ENCODE data around the gene C14orf132. TPM values are rescaled to one million over a fixed set of nuclear protein-coding genes. Genes with fewer than 3 reads are reported as not detected.
"Not testable (repeated sequence)": the region's sequence is repeated elsewhere in the genome, so short reads cannot be mapped to it uniquely, and the experiment has no call there.

Gene C14orf132
- total and polyA plus RNA-seq, 10 of the 15 experiments (the other 5 are each of a cell fraction or from before 2014, with no cell fraction given): under 0.01 to 1.2 (median 0.03) TPM; not detected in 2

GRCh38 chr14:96012757-96013156 is 26.4 kb upstream of the C14orf132 start:
- H3K27ac ChIP-seq (ENCODE audit: control insufficient read depth, insufficient read depth); H4K20me1 ChIP-seq (ENCODE audit: control insufficient read depth, insufficient read depth); POLR2A ChIA-PET; H2AFZ ChIP-seq (ENCODE audit: control insufficient read depth, low read depth, low read length); DNase-seq (ENCODE audit: low read depth, low spot score); H3K4me2 ChIP-seq (ENCODE audit: control insufficient read depth, insufficient read depth); in situ Hi-C loops (cut with MboI); H3K27me3 ChIP-seq (replicated peaks in 1 of 2; ENCODE audit: control insufficient read depth in 2 of 2, insufficient read depth in 2 of 2, low read length in 1 of 2); H3K79me2 ChIP-seq (ENCODE audit: control insufficient read depth, insufficient read depth, low read length); BruUV-seq (replicated peaks); RAD21 ChIA-PET (ENCODE audit: unreplicated experiment); H3K4me1 ChIP-seq (ENCODE audit: control insufficient read depth, insufficient read depth, low read length); H3K9me3 ChIP-seq (replicated peaks; ENCODE audit: control insufficient read depth, insufficient read depth, low read length); CTCF ChIA-PET; intact Hi-C loops (cut with micrococcal nuclease; ENCODE audit: unreplicated experiment); H3K9ac ChIP-seq (ENCODE audit: control insufficient read depth, insufficient read depth, low read length); H3K4me3 ChIP-seq; FAIRE-seq; H3K36me3 ChIP-seq (ENCODE audit: control insufficient read depth in 2 of 2, insufficient read depth in 2 of 2, low read length in 1 of 2): not testable (repeated sequence)
- SMC1A ChIA-PET (ENCODE audit: uncharacterized antibody, unreplicated experiment): interaction anchor here (1.0 kb wide), 1 partner anchor 22 kb away, joined by 3 read pairs; no protein-coding TSS in a partner anchor
- peak; percentile 25; the same call in 1 of the 3 replicates for ATAC-seq
- WGBS (ENCODE audit: insufficient coverage, insufficient replicate concordance, low lambda C conversion rate, missing lambda C conversion rate): 0% methylated on average over 1 of the region's 1 CpG
- peak; percentile 71 for TF ChIP-seq SPI1 (IDR thresholded peaks at IDR 0.05; ENCODE audit: borderline replicate concordance, insufficient read depth, low read depth, low read length)

GRCh38 chr14:96014176-96014575 is 25.0 kb upstream of the C14orf132 start:
- H3K9ac ChIP-seq (ENCODE audit: control insufficient read depth, insufficient read depth, low read length): no peak overlapping the region
- ChIA-PET CTCF (interaction anchor here (0.9 kb wide), 1 partner anchor 38 kb away, joined by 3 read pairs; no protein-coding TSS in a partner anchor), SMC1A (ENCODE audit: uncharacterized antibody, unreplicated experiment) (no interaction called here), RAD21 (ENCODE audit: unreplicated experiment) (no interaction called here), POLR2A (interaction anchor here (0.6 kb wide), 1 partner anchor 955 kb away, joined by 3 read pairs; no protein-coding TSS in a partner anchor)
- H3K27ac ChIP-seq (ENCODE audit: control insufficient read depth, insufficient read depth): no peak overlapping the region
- no peak for ATAC-seq
- no peak overlapping the region for H2AFZ ChIP-seq (ENCODE audit: control insufficient read depth, low read depth, low read length)
- no TSS peak for BruUV-seq (replicated peaks)
- no peak overlapping the region for H3K4me2 ChIP-seq (ENCODE audit: control insufficient read depth, insufficient read depth)
- H3K9me3 ChIP-seq (replicated peaks; ENCODE audit: control insufficient read depth, insufficient read depth, low read length): peaks cover 2% of the 10 kb centered on the region; the same call in 1 of the 3 replicates
- no peak for FAIRE-seq
- no peaks in the 10 kb centered on the region for H3K4me1 ChIP-seq (ENCODE audit: control insufficient read depth, insufficient read depth, low read length)
- H3K27me3 ChIP-seq (replicated peaks in 1 of 2; ENCODE audit: control insufficient read depth in 2 of 2, insufficient read depth in 2 of 2, low read length in 1 of 2): peaks cover 0 to 5% of the 10 kb centered on the region in 2 experiments; a peak in 2 of 4 replicates
- H4K20me1 ChIP-seq (ENCODE audit: control insufficient read depth, insufficient read depth): no peaks in the 10 kb centered on the region
- no peaks in the 10 kb centered on the region for H3K36me3 ChIP-seq (ENCODE audit: control insufficient read depth in 2 of 2, insufficient read depth in 2 of 2, low read length in 1 of 2)
- in situ Hi-C loops (cut with MboI) (no loop called here), intact Hi-C loops (cut with micrococcal nuclease; ENCODE audit: unreplicated experiment) (no loop called here)
- DNase-seq (ENCODE audit: low read depth, low spot score): no peak
- 64% methylated on average over 3 of the region's 3 CpGs for WGBS (ENCODE audit: insufficient coverage, insufficient replicate concordance, low lambda C conversion rate, missing lambda C conversion rate)
- H3K79me2 ChIP-seq (ENCODE audit: control insufficient read depth, insufficient read depth, low read length): no peaks in the 10 kb centered on the region
- H3K4me3 ChIP-seq: no peak overlapping the region
- TF ChIP-seq POLR2AphosphoS2 (IDR thresholded peaks at IDR 0.05; ENCODE audit: low read depth, low read length) (no peak), FOS (IDR thresholded peaks at IDR 0.05; ENCODE audit: borderline replicate concordance, extremely low read depth, insufficient read length) (no peak), SP1 (IDR thresholded peaks at IDR 0.05; ENCODE audit: low read depth, low read length) (no peak), BCLAF1 (IDR thresholded peaks at IDR 0.05) (no peak), IRF5 (IDR thresholded peaks at IDR 0.05; ENCODE audit: borderline replicate concordance) (no peak), MLLT1 (IDR thresholded peaks at IDR 0.05) (no peak), POLR2AphosphoS5 (IDR thresholded peaks at IDR 0.05; ENCODE audit: low read length) (no peak), CBX3 (IDR thresholded peaks at IDR 0.05; ENCODE audit: borderline replicate concordance, low read depth) (no peak)
